Activated T-helper 1 cell treated with Interleukin-2 at 50 U/mL for 16 hours (primary cell): ENCODE data around the gene VASH1.

Source experiments
- DNase-seq: peaks from one replicate; pipeline ENCODE4 v3.0.0-alpha.2; 2020; ENCODE audit warnings: low read depth

The VASH1 gene

DNA sequence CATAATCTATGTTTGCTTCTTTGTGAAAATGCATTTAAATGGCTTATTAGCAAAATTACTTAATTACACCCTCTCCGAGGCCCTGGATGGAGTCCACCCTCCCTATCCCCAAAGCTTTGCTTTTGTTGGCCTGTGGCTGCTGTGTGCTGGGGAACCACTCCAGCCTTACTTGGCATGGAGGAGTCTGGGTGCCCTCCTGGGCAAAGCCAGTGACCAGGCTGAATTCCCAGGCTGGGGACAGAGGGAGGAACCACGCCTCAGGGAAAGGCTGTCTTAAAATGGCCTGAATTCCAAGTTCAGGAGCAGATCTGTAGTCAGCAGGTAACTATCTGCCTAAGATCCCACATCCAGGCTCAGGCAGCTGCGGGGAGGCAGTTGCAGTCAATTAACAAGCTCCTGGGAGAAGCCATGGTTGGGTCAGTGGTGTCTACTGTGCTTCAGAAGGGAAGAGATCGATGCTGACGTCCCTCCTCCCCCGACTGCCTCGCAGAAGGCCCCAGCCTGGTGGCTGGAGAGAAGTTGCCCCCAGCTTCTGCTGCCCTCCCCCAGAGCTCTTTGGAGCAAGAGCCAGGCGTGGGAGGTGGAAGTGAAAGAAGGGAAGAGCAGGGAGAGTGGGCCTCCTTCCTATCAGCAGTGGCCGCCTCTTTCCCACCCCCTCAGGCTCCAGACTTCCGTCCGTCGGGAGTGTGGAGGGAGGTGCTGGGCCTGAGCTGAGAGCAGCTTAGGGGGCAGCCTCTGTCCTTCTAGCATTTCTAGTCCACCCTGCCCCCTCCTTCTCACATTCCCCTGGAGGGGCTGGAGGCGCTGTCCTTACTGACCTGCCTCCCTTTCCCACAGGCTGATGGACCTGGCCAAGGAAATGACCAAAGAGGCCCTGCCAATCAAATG is 11.3 kb downstream of the VASH1 start:
- DNase-seq: no peak

DNA sequence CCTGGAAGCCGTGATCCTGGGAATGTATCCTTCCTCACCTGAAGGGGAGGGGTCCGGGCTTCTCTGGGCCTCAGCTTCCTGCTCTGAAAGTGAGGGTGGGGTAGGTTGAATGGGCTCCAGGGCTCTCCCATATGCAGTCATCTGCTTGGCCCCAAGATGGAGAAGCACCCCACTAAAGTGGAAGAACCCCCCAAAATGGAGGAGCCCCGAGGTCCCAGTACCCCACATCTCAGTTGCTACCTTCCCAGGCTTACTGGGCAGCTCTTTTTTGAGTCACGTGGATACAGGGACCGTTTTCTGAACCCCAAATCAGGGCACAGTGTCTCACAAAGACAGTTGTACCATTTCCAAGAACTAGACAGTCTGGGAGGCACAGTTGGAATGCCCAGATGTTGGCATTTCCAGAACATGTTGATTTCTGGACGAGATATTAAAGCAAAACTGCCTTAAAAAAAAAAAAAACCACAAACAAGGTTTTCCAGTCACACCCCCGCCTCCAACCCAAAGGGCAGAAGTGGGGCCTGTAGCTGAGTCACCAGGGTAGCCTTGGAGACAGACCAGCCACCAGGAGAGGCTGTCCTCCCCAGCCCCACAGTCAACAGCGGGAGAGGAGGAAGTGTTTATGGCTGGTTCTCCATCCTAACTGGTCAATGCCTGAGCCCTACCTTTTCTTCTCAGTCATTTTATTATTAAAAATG is 12.1 kb downstream of the VASH1 start:
- DNase-seq: no peak

GRCh38 chr14:76773956-76774820 is 12.9 kb downstream of the VASH1 start:
- no peak for DNase-seq

GRCh38 chr14:76774821-76775694 is 13.8 kb downstream of the VASH1 start:
- no peak for DNase-seq

DNA sequence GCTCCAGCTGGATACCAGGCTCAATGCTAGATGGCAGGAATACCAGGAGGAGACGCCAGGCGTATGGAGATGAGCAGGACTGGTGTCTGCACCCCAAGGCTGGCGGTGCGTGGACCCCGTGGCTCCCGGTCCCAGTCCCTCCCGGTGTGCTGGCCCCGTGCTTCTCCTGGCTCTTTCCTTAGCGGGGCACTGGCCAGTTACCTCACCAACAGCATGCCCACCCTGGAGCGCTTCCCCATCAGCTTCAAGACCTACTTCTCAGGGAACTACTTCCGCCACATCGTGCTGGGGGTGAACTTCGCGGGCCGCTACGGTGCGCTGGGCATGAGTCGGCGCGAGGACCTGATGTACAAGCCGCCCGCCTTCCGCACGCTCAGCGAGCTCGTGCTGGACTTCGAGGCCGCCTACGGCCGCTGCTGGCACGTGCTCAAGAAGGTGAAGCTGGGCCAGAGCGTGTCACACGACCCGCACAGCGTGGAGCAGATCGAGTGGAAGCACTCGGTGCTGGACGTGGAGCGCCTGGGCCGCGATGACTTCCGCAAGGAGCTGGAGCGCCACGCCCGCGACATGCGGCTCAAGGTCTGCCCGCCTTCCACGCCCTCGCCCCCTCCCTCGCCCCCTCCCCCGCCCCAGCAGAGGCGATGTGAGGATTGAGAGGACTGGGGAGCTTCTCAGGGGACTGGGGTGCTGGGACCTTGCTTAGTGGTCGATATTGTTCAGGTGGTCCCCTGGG is 14.6 kb downstream of the VASH1 start:
- no peak for DNase-seq

DNA sequence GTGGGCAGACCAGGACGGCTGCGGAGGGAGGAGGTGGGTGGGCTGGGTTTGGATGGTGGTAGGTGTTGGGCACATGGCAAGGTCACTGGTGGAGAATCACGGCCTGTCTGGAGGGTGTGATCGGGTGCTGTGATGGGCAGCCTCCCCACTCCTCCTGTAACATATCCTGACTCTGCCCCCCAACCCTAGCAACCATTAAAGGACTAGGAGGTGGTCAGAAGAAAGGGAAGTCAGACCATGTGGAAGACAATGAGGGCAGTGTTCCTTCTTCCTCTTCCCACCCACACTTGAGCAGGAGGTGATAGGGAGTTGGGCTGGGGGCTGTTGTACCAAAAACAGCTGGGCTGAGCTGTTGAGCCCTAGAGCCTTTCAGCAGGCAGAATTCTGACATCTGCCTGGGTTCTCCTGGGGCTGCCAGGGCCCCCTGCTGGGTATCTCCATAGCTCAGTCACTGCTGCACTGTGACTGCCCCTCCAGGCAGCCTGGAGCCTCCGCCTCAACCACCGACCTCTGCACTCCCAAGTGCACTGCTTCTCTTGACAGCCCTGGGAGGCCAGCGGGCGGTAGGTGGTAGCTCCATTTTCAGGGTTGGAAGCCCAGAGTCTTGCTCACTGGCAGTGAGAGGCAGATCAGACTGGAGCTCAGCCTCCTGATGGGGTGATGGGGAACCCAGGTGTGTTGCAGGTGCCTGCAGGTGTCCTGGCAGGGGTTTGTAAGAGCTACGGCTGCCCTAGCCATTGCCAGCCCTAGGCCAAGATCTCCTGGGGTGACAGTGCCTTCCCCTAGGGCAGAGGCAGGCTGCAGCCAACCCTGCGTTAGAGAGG is 15.4 kb downstream of the VASH1 start:
- DNase-seq: no peak

DNA sequence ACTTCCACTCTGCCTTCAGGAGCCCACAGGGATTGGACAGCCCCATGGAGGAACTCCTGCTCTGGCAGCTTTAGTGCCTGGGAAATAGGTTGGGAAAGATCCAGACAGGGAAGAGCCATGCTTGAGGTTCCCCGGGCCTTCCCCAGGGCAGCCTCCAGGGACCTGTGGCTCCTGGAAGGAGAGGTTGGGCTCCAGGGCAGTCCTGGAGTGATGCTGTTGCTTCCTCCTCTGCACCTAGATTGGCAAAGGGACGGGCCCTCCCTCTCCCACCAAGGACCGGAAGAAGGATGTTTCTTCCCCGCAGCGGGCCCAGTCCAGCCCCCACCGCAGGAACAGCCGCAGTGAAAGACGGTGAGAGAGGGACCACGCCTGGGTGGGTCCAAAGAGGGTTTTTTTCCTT is 16.5 kb downstream of the VASH1 start:
- DNase-seq: no peak

GRCh38 chr14:76778546-76779215 is 17.4 kb downstream of the VASH1 start:
- DNase-seq: no peak

DNA sequence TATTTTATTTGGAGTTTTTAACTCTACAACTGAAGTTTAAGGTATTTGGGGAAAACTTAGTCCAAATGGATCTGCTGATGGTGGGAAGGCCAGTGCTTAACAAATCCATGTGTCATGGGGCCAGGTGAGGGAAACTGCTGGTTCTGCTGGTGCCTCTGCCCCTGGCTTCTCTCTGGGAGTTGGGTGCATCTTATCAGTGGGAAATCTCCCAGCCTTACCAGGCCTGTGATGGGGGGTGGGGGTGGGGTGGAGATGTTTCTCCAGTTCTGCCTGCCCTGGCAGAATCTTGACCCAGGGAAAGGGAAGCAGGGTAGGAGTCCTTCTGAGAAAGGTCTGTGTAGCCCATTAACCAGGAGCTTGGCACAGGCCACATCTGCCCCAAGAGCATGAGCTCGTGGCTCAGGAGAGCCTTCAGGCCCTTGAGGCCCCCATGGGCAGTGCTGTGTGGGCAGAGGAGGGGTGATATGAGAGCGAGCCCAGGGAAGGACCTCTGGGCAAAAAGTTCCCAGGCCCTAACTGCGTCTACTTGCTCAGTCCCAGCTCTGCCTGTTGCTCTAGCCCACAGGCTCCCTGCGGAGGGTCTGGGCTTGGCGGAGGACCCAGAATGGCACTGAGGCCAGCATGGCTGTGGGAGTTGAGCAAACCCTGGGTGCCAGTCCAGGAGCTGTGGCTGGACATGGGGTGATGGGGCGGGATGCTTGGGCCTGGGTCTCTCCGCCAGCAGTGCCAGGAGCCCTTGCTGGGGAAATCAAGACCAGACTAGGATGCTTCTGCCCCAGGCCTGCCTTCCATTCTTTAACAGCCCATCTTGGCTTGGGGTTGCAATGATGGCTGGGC is 18.2 kb downstream of the VASH1 start:
- no peak for DNase-seq

- DNase-seq: no peak
Measured at GRCh38 chr14:76780058-76780345, 18.7 kb downstream of the VASH1 start.

DNA sequence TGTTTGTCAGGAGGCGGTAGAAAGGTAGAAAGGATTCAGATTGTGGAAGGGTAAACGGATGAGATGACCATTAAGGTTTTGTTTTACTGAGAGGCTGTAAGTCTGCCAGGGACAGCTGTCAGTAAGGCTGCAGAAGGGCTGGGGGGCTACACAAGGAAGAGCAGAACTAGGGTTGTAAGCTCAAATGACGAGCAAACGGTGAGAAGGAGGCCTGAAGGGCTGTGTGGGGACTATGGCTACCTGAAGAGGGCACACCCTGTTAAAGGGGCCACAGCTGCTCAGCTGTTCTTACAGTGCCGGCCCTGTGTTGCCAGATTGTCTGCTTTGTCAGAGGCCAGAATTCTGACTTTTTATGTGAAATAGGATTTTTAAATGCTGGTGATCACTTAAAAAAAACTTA is 19.1 kb downstream of the VASH1 start:
- no peak for DNase-seq

GRCh38 chr14:76780875-76781647 is 19.8 kb downstream of the VASH1 start:
- DNase-seq: no peak

DNA sequence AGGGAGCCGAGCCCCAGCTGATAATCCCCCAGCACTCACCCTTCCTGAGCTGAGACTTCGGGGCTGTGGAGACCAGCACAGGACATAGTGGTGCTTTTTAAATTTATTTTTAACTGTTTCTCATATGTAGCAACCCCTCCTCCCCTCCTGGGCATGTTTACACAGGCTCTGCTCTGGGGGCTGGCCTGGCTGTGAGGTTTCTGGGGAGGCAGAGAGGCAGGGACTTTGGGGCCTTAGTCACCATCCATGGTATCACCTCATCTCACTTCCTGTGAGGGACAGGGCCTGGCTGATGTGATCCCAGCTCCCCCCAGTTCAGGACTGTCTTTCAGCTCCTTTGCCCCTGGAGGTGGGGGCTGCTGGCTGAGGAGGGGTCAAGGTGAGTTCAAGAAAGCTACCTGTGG is 20.4 kb downstream of the VASH1 start:
- DNase-seq: no peak

- DNase-seq: no peak
Measured at GRCh38 chr14:76782115-76782884, 21.0 kb downstream of the VASH1 start.

- no peak for DNase-seq
Measured at GRCh38 chr14:76782885-76783566, 21.8 kb downstream of the VASH1 start.

GRCh38 chr14:76784266-76784874 is 23.1 kb downstream of the VASH1 start:
- DNase-seq: no peak
